ENCODE measurements around the gene ABHD12.

- TF ChIP-seq CTCF (IDR thresholded peaks at IDR 0.05) = no peak
- no peak for TF ChIP-seq POLR2A (IDR thresholded peaks at IDR 0.05)
These were observed 120.8 kb downstream of the ABHD12 start for GRCh38 chr20:25269833-25270170.

Measured in uterus (tissue), 2 donors.